ENCODE data around the gene LPCAT2. TPM values are rescaled to one million over a fixed set of nuclear protein-coding genes. Genes with fewer than 3 reads are reported as not detected.

Gene LPCAT2
- polyA plus RNA-seq, 2 of the 4 experiments (the other 2 are of a cell fraction), result 8.0 to 16.3 TPM

- TF ChIP-seq, protein P1, sequence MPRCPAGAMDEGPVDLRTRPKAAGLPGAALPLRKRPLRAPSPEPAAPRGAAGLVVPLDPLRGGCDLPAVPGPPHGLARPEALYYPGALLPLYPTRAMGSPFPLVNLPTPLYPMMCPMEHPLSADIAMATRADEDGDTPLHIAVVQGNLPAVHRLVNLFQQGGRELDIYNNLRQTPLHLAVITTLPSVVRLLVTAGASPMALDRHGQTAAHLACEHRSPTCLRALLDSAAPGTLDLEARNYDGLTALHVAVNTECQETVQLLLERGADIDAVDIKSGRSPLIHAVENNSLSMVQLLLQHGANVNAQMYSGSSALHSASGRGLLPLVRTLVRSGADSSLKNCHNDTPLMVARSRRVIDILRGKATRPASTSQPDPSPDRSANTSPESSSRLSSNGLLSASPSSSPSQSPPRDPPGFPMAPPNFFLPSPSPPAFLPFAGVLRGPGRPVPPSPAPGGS (IDR thresholded peaks at IDR 0.05), result no peak
- TF ChIP-seq TP53 (CRISPR knock-in tag; IDR thresholded peaks at IDR 0.05), result no peak
These were observed 121.9 kb downstream of the LPCAT2 start (continued) for GRCh38 chr16:55630774-55631173.

DNA sequence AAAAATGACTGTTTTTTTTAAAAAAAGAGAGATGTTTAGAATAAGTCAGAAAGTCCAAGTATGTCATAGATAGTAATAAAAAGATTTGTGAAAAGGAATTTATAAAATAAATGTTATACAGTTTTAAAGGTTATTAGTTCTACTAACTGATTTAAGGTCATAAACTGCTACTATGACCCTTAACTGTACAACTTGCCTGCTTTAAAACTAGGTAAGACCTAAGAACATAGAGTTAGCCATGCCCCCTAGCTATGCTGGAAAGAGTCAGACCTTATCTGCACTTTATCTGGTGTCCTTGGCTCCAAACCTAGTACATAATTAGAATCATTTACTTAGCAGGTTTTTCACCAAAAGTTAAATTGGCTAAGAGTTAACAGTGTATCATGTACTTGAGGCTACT is 123.4 kb downstream of the LPCAT2 start:
- ChIA-PET POLR2A (no interaction called here), CTCF (interaction anchor here (0.5 to 0.9 kb wide), 2 partner anchors 167 to 562 kb away, joined by 3 read pairs; no protein-coding TSS in a partner anchor)
- FAIRE-seq (no peak), DNase-seq (ENCODE audit: low read depth in 1 of 2, low spot score in 1 of 2) (no peak), ATAC-seq (no peak)
- TF ChIP-seq MAFK (IDR thresholded peaks at IDR 0.05; ENCODE audit: partially characterized antibody), result no peak
- TF ChIP-seq HES2 (IDR thresholded peaks at IDR 0.05), result no peak
- TF ChIP-seq HOXB5 (CRISPR knock-in tag; IDR thresholded peaks at IDR 0.05), result no peak
- TF ChIP-seq ZNF302 (CRISPR knock-in tag; IDR thresholded peaks at IDR 0.05), result no peak
- TF ChIP-seq, protein P1 (IDR thresholded peaks at IDR 0.05), result no peak
- no peak for TF ChIP-seq NR3C1 (IDR thresholded peaks at IDR 0.05)
- TF ChIP-seq PBX3 (IDR thresholded peaks at IDR 0.05), result no peak
- TF ChIP-seq MAX (IDR thresholded peaks at IDR 0.05), result no peak
- TF ChIP-seq GATA3 (IDR thresholded peaks at IDR 0.05; ENCODE audit: borderline replicate concordance), result no peak
- no peak for TF ChIP-seq ATOH8 (CRISPR knock-in tag; IDR thresholded peaks at IDR 0.05; ENCODE audit: low read depth)
- no peaks in the 10 kb centered on the region for H3K4me1 ChIP-seq
- H3K27ac ChIP-seq, result no peak overlapping the region
- H3K4me2 ChIP-seq, result no peak overlapping the region
- no peak overlapping the region for H3K4me3 ChIP-seq
- H3K9me3 ChIP-seq, result 0 out of 3 replicates have a peak, but pooled peaks cover 4% of the 10 kb centered on the region

DNA sequence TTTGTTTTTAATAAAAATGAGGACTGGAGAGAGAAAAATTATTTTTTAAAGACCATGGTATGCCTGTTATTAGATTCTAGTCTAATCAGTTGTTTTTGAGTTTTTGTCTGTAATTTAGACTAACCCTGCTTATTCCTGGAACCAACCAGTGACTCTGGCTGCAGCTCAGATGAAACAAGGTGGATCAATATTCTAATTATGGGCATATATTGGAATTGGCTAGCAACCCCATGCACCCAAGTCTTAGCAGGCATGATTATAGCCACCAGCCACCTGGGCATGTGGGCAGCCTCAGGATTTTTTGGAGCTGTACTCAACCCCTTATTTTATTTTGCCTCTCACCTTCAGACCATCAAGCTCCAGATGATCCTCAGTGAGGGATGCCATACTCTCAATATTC is 125.3 kb downstream of the LPCAT2 start:
- no peak overlapping the region for H3K4me2 ChIP-seq
- H3K9me3 ChIP-seq, result 0 out of 3 replicates have a peak, but pooled peaks cover 4% of the 10 kb centered on the region
- CTCF ChIA-PET, result interaction anchor here (1.1 kb wide), 1 partner anchor 169 kb away, joined by 3 read pairs; no protein-coding TSS in a partner anchor
- H3K4me1 ChIP-seq, result no peaks in the 10 kb centered on the region
- POLR2A ChIA-PET, result no interaction called here
- FAIRE-seq (no peak), DNase-seq (ENCODE audit: low read depth in 1 of 2, low spot score in 1 of 2) (no peak), ATAC-seq (no peak)
- no peak overlapping the region for H3K27ac ChIP-seq
- TF ChIP-seq ESRRA (IDR thresholded peaks at IDR 0.05; ENCODE audit: borderline replicate concordance, low read length) (no peak), REST (IDR thresholded peaks at IDR 0.05) (no peak), ATOH8 (CRISPR knock-in tag; IDR thresholded peaks at IDR 0.05; ENCODE audit: low read depth) (no peak), FOSB (CRISPR knock-in tag; IDR thresholded peaks at IDR 0.05) (no peak), MAZ (IDR thresholded peaks at IDR 0.05; ENCODE audit: borderline replicate concordance, low read depth, low read length) (no peak), EHMT2 (IDR thresholded peaks at IDR 0.05; ENCODE audit: low read depth) (no peak), MAFK (IDR thresholded peaks at IDR 0.05; ENCODE audit: partially characterized antibody) (no peak), ZNF302 (CRISPR knock-in tag; IDR thresholded peaks at IDR 0.05) (no peak), MYC (IDR thresholded peaks at IDR 0.05; ENCODE audit: borderline replicate concordance, low read length) (no peak), HOXB13 (CRISPR knock-in tag; IDR thresholded peaks at IDR 0.05; ENCODE audit: low read depth) (no peak), KDM5A (IDR thresholded peaks at IDR 0.05) (no peak), KDM1A (IDR thresholded peaks at IDR 0.05; ENCODE audit: low read depth) (no peak), ZSCAN20 (CRISPR knock-in tag; IDR thresholded peaks at IDR 0.05) (no peak), HOXB5 (CRISPR knock-in tag; IDR thresholded peaks at IDR 0.05) (no peak)
- no peak overlapping the region for H3K4me3 ChIP-seq
